Measurements from ENCODE around the gene DDX39B.

GRCh38 chr6:31521835-31522234 is 20.0 kb downstream of the DDX39B start:
- TF ChIP-seq, protein P1, sequence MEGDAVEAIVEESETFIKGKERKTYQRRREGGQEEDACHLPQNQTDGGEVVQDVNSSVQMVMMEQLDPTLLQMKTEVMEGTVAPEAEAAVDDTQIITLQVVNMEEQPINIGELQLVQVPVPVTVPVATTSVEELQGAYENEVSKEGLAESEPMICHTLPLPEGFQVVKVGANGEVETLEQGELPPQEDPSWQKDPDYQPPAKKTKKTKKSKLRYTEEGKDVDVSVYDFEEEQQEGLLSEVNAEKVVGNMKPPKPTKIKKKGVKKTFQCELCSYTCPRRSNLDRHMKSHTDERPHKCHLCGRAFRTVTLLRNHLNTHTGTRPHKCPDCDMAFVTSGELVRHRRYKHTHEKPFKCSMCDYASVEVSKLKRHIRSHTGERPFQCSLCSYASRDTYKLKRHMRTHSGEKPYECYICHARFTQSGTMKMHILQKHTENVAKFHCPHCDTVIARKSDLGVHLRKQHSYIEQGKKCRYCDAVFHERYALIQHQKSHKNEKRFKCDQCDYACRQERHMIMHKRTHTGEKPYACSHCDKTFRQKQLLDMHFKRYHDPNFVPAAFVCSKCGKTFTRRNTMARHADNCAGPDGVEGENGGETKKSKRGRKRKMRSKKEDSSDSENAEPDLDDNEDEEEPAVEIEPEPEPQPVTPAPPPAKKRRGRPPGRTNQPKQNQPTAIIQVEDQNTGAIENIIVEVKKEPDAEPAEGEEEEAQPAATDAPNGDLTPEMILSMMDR (IDR thresholded peaks at IDR 0.05; ENCODE audit: low read length) = no peak
- no peak for TF ChIP-seq EZH2 (IDR thresholded peaks at IDR 0.05; ENCODE audit: borderline replicate concordance, low read length)
